ENCODE data around the gene GMDS. TPM values are rescaled to one million over a fixed set of nuclear protein-coding genes. Genes with fewer than 3 reads are reported as not detected.

GMDS gene
- total RNA-seq, 1 experiment from 2014 or later = 31.1 TPM

DNA sequence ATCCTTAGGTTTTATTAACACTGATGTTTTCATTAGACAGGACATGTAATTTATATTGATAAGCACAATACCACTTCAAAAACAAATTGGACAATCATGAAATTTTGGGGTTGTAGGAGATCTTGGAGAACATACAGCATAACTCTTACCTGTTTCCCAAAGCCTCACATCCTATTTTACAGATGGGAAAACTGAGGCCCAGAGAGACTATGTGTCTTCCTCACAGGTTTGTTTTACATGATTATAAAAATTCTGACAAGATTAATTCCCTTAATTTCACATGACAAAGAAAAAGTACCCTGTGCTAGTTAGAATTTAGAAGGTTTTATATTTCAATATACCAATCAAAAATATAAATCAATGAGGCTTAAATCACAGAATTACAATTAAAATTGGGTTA is 145.5 kb downstream of the GMDS start:
- Mint-ChIP-seq H3K4me3 (ENCODE audit: unreplicated experiment) (no peak overlapping the region), H3K27me3 (ENCODE audit: insufficient read depth, unreplicated experiment) (no peaks in the 10 kb centered on the region), H3K36me3 (ENCODE audit: insufficient read depth, unreplicated experiment) (no peaks in the 10 kb centered on the region), H3K4me1 (ENCODE audit: low read depth, unreplicated experiment) (peaks cover 7% of the 10 kb centered on the region), H3K27ac (ENCODE audit: unreplicated experiment) (no peak overlapping the region), H3K9me3 (ENCODE audit: unreplicated experiment) (no peaks in the 10 kb centered on the region)
- TF ChIP-seq, protein P1, sequence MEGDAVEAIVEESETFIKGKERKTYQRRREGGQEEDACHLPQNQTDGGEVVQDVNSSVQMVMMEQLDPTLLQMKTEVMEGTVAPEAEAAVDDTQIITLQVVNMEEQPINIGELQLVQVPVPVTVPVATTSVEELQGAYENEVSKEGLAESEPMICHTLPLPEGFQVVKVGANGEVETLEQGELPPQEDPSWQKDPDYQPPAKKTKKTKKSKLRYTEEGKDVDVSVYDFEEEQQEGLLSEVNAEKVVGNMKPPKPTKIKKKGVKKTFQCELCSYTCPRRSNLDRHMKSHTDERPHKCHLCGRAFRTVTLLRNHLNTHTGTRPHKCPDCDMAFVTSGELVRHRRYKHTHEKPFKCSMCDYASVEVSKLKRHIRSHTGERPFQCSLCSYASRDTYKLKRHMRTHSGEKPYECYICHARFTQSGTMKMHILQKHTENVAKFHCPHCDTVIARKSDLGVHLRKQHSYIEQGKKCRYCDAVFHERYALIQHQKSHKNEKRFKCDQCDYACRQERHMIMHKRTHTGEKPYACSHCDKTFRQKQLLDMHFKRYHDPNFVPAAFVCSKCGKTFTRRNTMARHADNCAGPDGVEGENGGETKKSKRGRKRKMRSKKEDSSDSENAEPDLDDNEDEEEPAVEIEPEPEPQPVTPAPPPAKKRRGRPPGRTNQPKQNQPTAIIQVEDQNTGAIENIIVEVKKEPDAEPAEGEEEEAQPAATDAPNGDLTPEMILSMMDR (IDR thresholded peaks at IDR 0.05; ENCODE audit: insufficient read depth in 1 of 2, low read depth in 1 of 2, low read length in 1 of 2, severe bottlenecking in 1 of 2, unreplicated experiment in 1 of 2) = no peak
- no peak for DNase-seq
- Histone ChIP-seq H3K36me3 (ENCODE audit: control insufficient read depth, insufficient read depth, low read length) (no peaks in the 10 kb centered on the region), H3K4me1 (no peaks in the 10 kb centered on the region), H3K4me3 (ENCODE audit: low read depth, low read length) (no peak overlapping the region), H3K9me3 (no peaks in the 10 kb centered on the region), H3K27me3 (replicated peaks; ENCODE audit: control insufficient read depth, insufficient read depth, low read length) (no peaks in the 10 kb centered on the region)
- POLR2A ChIA-PET = no interaction called here
- intact Hi-C loops (cut with micrococcal nuclease; ENCODE audit: unreplicated experiment) = loop anchor here (10.0 kb wide), 1 partner anchor 95 kb away; no protein-coding TSS in a partner anchor
- BruUV-seq (replicated peaks) = no TSS peak
- CTCF ChIA-PET = no interaction called here

DNA sequence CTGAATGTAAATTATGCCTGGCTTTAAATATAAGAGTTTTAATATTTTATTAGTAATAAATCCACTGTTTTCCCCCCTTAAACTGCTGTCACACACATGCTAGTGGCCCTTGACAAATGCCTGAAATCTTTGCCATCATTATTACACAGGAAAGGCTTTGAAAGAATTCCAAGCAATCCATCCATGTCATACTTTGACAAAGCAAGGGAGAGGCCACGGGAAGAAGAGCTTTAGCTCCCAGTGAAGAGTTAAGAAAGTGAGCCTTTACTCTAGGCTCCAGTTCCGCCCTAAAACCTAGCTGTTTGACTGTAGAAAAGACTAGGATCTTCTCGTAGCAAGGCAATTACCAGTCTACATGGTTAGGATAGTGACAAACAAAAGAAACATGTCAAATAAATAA is 147.9 kb downstream of the GMDS start:
- no peaks in the 10 kb centered on the region for H3K36me3 Mint-ChIP-seq (ENCODE audit: insufficient read depth, unreplicated experiment)
- Histone ChIP-seq H3K27me3 (replicated peaks; ENCODE audit: control insufficient read depth, insufficient read depth, low read length) (no peaks in the 10 kb centered on the region), H3K36me3 (ENCODE audit: control insufficient read depth, insufficient read depth, low read length) (no peaks in the 10 kb centered on the region), H3K9me3 (no peaks in the 10 kb centered on the region), H3K4me1 (no peaks in the 10 kb centered on the region), H3K4me3 (ENCODE audit: low read depth, low read length) (no peak overlapping the region)
- no TSS peak for BruUV-seq (replicated peaks)
- no peaks in the 10 kb centered on the region for H3K4me1 Mint-ChIP-seq (ENCODE audit: low read depth, unreplicated experiment)
- no peak overlapping the region for H3K27ac Mint-ChIP-seq (ENCODE audit: unreplicated experiment)
- ChIA-PET POLR2A (no interaction called here), CTCF (no interaction called here)
- TF ChIP-seq, protein P1 (IDR thresholded peaks at IDR 0.05; ENCODE audit: insufficient read depth in 1 of 2, low read depth in 1 of 2, low read length in 1 of 2, severe bottlenecking in 1 of 2, unreplicated experiment in 1 of 2) = no peak
- intact Hi-C loops (cut with micrococcal nuclease; ENCODE audit: unreplicated experiment) = no loop called here
- H3K9me3 Mint-ChIP-seq (ENCODE audit: unreplicated experiment) = no peaks in the 10 kb centered on the region
- no peak overlapping the region for H3K4me3 Mint-ChIP-seq (ENCODE audit: unreplicated experiment)
- DNase-seq = no peak
- H3K27me3 Mint-ChIP-seq (ENCODE audit: insufficient read depth, unreplicated experiment) = no peaks in the 10 kb centered on the region

DNA sequence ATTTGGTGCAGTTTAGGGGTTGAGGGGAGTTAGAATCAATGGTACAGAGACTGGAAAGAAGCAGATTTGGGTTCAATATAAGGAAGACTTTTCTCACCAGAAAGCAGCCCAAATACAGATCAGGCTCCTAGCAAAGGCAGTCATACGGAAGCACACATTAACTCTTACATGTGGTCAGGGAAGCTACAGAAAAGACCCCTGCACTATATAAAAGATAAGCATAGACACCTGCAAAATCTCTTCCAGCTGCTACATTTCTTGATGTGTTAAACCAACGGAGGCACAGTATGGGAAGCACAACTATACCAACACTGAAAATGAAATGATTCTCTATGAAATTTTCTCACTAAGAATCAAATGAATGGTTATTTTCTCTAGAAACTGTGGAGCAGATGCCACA is 150.8 kb downstream of the GMDS start:
- Mint-ChIP-seq H3K4me1 (ENCODE audit: low read depth, unreplicated experiment) (no peaks in the 10 kb centered on the region), H3K9me3 (ENCODE audit: unreplicated experiment) (no peaks in the 10 kb centered on the region), H3K27me3 (ENCODE audit: insufficient read depth, unreplicated experiment) (no peaks in the 10 kb centered on the region), H3K36me3 (ENCODE audit: insufficient read depth, unreplicated experiment) (no peaks in the 10 kb centered on the region), H3K4me3 (ENCODE audit: unreplicated experiment) (no peak overlapping the region), H3K27ac (ENCODE audit: unreplicated experiment) (no peak overlapping the region)
- no peaks in the 10 kb centered on the region for H3K9me3 ChIP-seq
- CTCF ChIA-PET = no interaction called here
- TF ChIP-seq, protein P1 (IDR thresholded peaks at IDR 0.05; ENCODE audit: insufficient read depth in 1 of 2, low read depth in 1 of 2, low read length in 1 of 2, severe bottlenecking in 1 of 2, unreplicated experiment in 1 of 2) = no peak
- H3K36me3 ChIP-seq (ENCODE audit: control insufficient read depth, insufficient read depth, low read length) = no peaks in the 10 kb centered on the region
- intact Hi-C loops (cut with micrococcal nuclease; ENCODE audit: unreplicated experiment) = no loop called here
- no TSS peak for BruUV-seq (replicated peaks)
- H3K4me1 ChIP-seq = no peaks in the 10 kb centered on the region
- H3K27me3 ChIP-seq (replicated peaks; ENCODE audit: control insufficient read depth, insufficient read depth, low read length) = no peaks in the 10 kb centered on the region
- H3K4me3 ChIP-seq (ENCODE audit: low read depth, low read length) = no peak overlapping the region
- no peak for DNase-seq
- POLR2A ChIA-PET = no interaction called here

Data from Caco-2 (cell line).